Smooth muscle cell (in vitro differentiated cells): ENCODE measurements around the gene NRP1. TPM values are rescaled to one million over a fixed set of nuclear protein-coding genes. Genes with fewer than 3 reads are reported as not detected.

ENCODE experiments used
- DNase-seq: peaks from one replicate; lab custom pipeline; 2025; ENCODE audit not compliant: unreplicated experiment; lab: John Stamatoyannopoulos, UW
- H2AFZ ChIP-seq: fragments of 200-600 bp; sonication (generic); 2 replicates; pipeline ENCODE4 v1.6.0; 2016; ENCODE audit warnings: antibody characterized with exemption, low read depth, mild to moderate bottlenecking
- H3F3A ChIP-seq: fragments of 200-600 bp; sonication (generic); 2 replicates; pipeline ENCODE4 v1.6.0; 2017; ENCODE audit warnings: antibody characterized with exemption, low read depth
- H3K27ac ChIP-seq: fragments of 200-600 bp; sonication (generic); 2 replicates; pipeline ENCODE4 v1.5.1; 2016; ENCODE audit warnings: low read depth, mild to moderate bottlenecking
- H3K27me3 ChIP-seq: fragments of 200-600 bp; sonication (generic); 2 replicates; pipeline ENCODE4 v1.6.1; 2016; ENCODE audit warnings: low read depth, mild to moderate bottlenecking
- H3K36me3 ChIP-seq: fragments of 200-600 bp; sonication (generic); 2 replicates; pipeline ENCODE4 v1.5.1; 2016; ENCODE audit warnings: low read depth
- H3K4me1 ChIP-seq: fragments of 200-600 bp; sonication (generic); 2 replicates; pipeline ENCODE4 v1.5.1; 2016; ENCODE audit warnings: low read depth
- H3K4me2 ChIP-seq: fragments of 200-600 bp; sonication (generic); 2 replicates; pipeline ENCODE4 v1.6.0; 2016; ENCODE audit warnings: mild to moderate bottlenecking
- H3K4me3 ChIP-seq: fragments of 200-600 bp; sonication (generic); 2 replicates; pipeline ENCODE4 v1.5.1; 2016; ENCODE audit warnings: mild to moderate bottlenecking
- H3K79me2 ChIP-seq: fragments of 200-600 bp; sonication (generic); 2 replicates; pipeline ENCODE4 v1.6.0; 2016; ENCODE audit warnings: low read depth, mild to moderate bottlenecking
- H3K9ac ChIP-seq: fragments of 200-600 bp; sonication (generic); 2 replicates; pipeline ENCODE4 v1.6.0; 2016; ENCODE audit warnings: low read depth
- H3K9me3 ChIP-seq: fragments of 200-600 bp; sonication (generic); replicated peaks from 2 replicates; pipeline ENCODE4 v1.5.1; 2016; ENCODE audit warnings: low read depth
- H4K20me1 ChIP-seq: fragments of 200-600 bp; sonication (generic); 2 replicates; pipeline ENCODE4 v1.6.0; 2016; ENCODE audit warnings: low read depth
- WGBS: methylation state at CpG from one replicate; pipeline ENCODE4 v1.1.7; 2016; ENCODE audit warnings: low lambda C conversion rate; 5-methylcytosine and 5-hydroxymethylcytosine counted together
- polyA plus RNA-seq: library from polyadenylated mRNA; unstranded; fragments of >200 nt; fragmentation: Nextera tagmentation; extraction: Ambion mirVana; gene quantifications from 2 replicates; pipeline ENCODE4 v1.2.1, GENCODE V29; 2016
- total RNA-seq: library from RNA; depleted of rRNA; stranded (reverse); fragments of >200 nt; gene quantifications from 2 replicates; pipeline ENCODE4 v1.2.3, GENCODE V29; 2014
- TF ChIP-seq, protein P1 (sequence below): fragments of 200-600 bp; sonication (generic); IDR thresholded peaks from 2 replicates; pipeline ENCODE4 v1.5.1; 2017; ENCODE audit warnings: borderline replicate concordance, mild to moderate bottlenecking, antibody characterized with exemption; ENCODE audit not compliant: insufficient read depth, poor library complexity, severe bottlenecking

The NRP1 gene
- total and polyA plus RNA-seq, 2 experiments from 2014 or later, result 74.8 to 80.4 TPM

DNA sequence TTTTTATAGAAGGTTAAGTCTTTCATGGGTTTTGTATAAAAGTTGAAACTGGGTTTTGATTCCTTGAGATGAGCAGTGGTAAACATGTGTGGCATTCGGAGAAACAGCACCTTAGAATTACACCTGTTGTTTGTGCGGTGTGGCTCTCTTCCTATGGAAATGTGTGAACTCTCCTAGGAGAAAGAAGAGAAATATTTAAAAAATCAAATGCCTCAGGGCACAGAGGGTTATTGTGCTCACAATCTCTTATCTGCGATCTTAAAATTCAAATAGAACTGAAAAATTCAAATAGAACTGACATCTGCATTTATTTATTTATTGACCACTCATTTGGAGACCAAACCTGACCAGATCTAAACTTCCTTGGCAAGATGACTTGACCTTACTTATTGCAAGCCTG lies 18.1 kb upstream of the NRP1 start:
- TF ChIP-seq, protein P1, sequence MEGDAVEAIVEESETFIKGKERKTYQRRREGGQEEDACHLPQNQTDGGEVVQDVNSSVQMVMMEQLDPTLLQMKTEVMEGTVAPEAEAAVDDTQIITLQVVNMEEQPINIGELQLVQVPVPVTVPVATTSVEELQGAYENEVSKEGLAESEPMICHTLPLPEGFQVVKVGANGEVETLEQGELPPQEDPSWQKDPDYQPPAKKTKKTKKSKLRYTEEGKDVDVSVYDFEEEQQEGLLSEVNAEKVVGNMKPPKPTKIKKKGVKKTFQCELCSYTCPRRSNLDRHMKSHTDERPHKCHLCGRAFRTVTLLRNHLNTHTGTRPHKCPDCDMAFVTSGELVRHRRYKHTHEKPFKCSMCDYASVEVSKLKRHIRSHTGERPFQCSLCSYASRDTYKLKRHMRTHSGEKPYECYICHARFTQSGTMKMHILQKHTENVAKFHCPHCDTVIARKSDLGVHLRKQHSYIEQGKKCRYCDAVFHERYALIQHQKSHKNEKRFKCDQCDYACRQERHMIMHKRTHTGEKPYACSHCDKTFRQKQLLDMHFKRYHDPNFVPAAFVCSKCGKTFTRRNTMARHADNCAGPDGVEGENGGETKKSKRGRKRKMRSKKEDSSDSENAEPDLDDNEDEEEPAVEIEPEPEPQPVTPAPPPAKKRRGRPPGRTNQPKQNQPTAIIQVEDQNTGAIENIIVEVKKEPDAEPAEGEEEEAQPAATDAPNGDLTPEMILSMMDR, result no peak
- Histone ChIP-seq H3K79me2 (no peaks in the 10 kb centered on the region), H3K27ac (no peak overlapping the region), H3K36me3 (no peaks in the 10 kb centered on the region), H3K27me3 (no peaks in the 10 kb centered on the region), H3K4me2 (peak overlapping the region; percentile 1), H3K9ac (no peak overlapping the region), H2AFZ (no peak overlapping the region), H3F3A (no peaks in the 10 kb centered on the region), H3K4me3 (no peak overlapping the region), H3K9me3 (no peaks in the 10 kb centered on the region), H4K20me1 (no peaks in the 10 kb centered on the region), H3K4me1 (no peaks in the 10 kb centered on the region)
- 99% methylated on average over 3 of the region's 3 CpGs for WGBS
- no peak for DNase-seq

DNA sequence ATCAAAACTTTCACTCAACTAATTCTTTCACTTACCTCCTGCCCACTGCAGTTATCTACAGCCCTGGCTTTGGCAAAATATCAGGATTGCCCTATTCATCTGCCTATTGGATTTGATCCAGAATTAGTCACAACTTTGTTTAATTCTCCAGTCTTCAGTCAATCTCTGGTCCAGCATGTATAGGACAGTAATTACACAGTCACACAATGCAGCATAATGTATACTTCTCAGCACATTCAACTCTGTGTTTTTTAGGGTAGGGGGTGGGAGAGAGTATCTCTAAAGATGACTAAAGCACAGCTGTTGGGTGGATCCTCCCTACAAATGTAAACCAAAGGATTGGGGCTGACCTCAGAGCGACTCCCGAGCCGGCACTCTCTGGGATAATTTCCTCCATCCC lies 17.7 kb upstream of the NRP1 start:
- Histone ChIP-seq H3K27me3 (no peaks in the 10 kb centered on the region), H3K9ac (no peak overlapping the region), H2AFZ (no peak overlapping the region), H4K20me1 (no peaks in the 10 kb centered on the region), H3K4me1 (no peaks in the 10 kb centered on the region), H3K36me3 (no peaks in the 10 kb centered on the region), H3K4me2 (peak overlapping the region; percentile 1), H3K9me3 (no peaks in the 10 kb centered on the region), H3K27ac (no peak overlapping the region), H3F3A (no peaks in the 10 kb centered on the region), H3K4me3 (no peak overlapping the region), H3K79me2 (no peaks in the 10 kb centered on the region)
- WGBS, result 46% methylated on average over 3 of the region's 3 CpGs
- no peak for DNase-seq
- TF ChIP-seq, protein P1, result no peak

DNA sequence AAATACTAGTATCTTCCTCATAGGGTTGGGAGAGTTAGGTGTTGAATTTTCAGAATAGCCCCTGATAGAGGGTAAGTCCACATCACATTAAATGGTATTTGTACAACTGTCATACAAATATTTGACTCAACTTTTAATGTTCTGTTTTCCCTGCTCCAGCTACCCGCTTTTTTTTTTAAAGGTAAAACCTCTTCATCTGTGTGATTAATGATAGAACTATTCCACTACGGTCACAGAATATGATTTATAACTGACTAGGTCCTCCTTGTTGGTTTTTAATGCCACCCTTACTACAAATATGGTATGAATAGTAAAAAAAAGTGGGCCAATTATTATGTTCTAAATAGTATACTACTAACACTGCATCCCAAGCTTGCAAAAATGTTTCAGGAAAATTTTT lies 15.6 kb upstream of the NRP1 start:
- H3K36me3 ChIP-seq, result no peaks in the 10 kb centered on the region
- H4K20me1 ChIP-seq, result no peaks in the 10 kb centered on the region
- TF ChIP-seq, protein P1, result no peak
- H3K27me3 ChIP-seq, result no peaks in the 10 kb centered on the region
- H3K9me3 ChIP-seq, result no peaks in the 10 kb centered on the region
- no peak overlapping the region for H3K4me2 ChIP-seq
- no peaks in the 10 kb centered on the region for H3F3A ChIP-seq
- no peak overlapping the region for H3K4me3 ChIP-seq
- no peak overlapping the region for H3K27ac ChIP-seq
- no peaks in the 10 kb centered on the region for H3K4me1 ChIP-seq
- whole genome bisulfite sequencing, result 85% methylated on average over 2 of the region's 2 CpGs
- H3K79me2 ChIP-seq, result no peaks in the 10 kb centered on the region
- no peak for DNase-seq
- no peak overlapping the region for H2AFZ ChIP-seq
- no peak overlapping the region for H3K9ac ChIP-seq

DNA sequence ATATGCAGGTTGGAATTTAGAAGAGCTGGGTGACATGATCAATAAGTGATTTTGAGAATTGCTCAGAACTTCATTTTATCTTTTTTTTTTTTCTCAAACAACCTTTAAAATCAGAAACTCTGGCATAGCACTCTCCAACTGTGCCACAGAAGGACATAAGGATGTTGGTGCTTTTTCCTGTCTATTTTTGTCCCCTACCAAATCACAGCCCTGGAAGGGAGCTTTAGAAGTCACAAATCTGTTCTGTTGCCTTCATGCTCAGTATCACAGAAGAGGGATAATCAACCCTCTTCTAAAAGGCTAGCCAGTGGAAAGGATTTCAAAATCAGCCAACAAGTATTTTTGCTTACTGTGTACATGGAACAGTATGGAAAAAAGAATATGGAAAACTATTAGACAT lies 14.8 kb upstream of the NRP1 start:
- no peak for DNase-seq
- Histone ChIP-seq H3K27ac (no peak overlapping the region), H3K27me3 (no peaks in the 10 kb centered on the region), H3K9ac (no peak overlapping the region), H4K20me1 (no peaks in the 10 kb centered on the region), H3K79me2 (no peaks in the 10 kb centered on the region), H3F3A (no peaks in the 10 kb centered on the region), H3K9me3 (no peaks in the 10 kb centered on the region), H3K36me3 (no peaks in the 10 kb centered on the region), H2AFZ (no peak overlapping the region), H3K4me2 (no peak overlapping the region), H3K4me1 (no peaks in the 10 kb centered on the region), H3K4me3 (no peak overlapping the region)
- TF ChIP-seq, protein P1, result no peak
